H1 (cell line): ENCODE data around the gene KIAA1586. TPM values are rescaled to one million over a fixed set of nuclear protein-coding genes. Genes with fewer than 3 reads are reported as not detected.

Source experiments
- CREB1 ChIP-seq: IDR thresholded peaks from 2 replicates; pipeline ENCODE4 v1.6.1; 2012; ENCODE audit warnings: inconsistent platforms
- EP300 ChIP-seq, 2 experiments: IDR thresholded peaks; 1 replicate in 1 of 2; 2 replicates in 1 of 2; pipeline ENCODE4 v1.6.1; 2011 to 2012; ENCODE audit warnings: low read depth in 2 of 2, low read length in 2 of 2, mild to moderate bottlenecking in 2 of 2, borderline replicate concordance in 1 of 2, inconsistent platforms in 1 of 2, moderate library complexity in 1 of 2
- POLR2A ChIP-seq, 2 experiments: IDR thresholded peaks; 1 replicate in 1 of 2; 2 replicates in 1 of 2; pipeline ENCODE4 v1.6.1; 2011; ENCODE audit warnings: low read depth in 2 of 2, low read length in 2 of 2, mild to moderate bottlenecking in 2 of 2; ENCODE audit errors: control extremely low read depth in 1 of 2
- SP2 ChIP-seq: IDR thresholded peaks from 2 replicates; pipeline ENCODE4 v1.6.1; 2012; ENCODE audit warnings: mild to moderate bottlenecking, low read length, inconsistent platforms
- TAF1 ChIP-seq: IDR thresholded peaks from 2 replicates; pipeline ENCODE4 v1.6.1; 2011; ENCODE audit warnings: mild to moderate bottlenecking, low read depth, low read length
- polyA plus RNA-seq, 7 experiments: library from polyadenylated mRNA; depleted of rRNA in 3 of 7; stranded (reverse) in 5 of 7; unstranded in 2 of 7; fragments of >200 nt in 5 of 7; fragments of 200-250 nt in 2 of 7; gene quantifications; 1 replicate in 5 of 7; 2 replicates in 1 of 7; 4 replicates in 1 of 7; pipeline versions ENCODE4 v1.2.1 to v1.2.3, GENCODE V29; 2011 to 2013; ENCODE audit warnings: missing spikeins in 2 of 7, mixed read lengths in 2 of 7
- total RNA-seq: library from RNA; stranded (reverse); fragmentation: NEBNext Ultra II Directional; extraction: Animal tissue kit (Norgen Biotek cat#: 25700); gene quantifications from 2 replicates; pipeline ENCODE4 v1.2.1, GENCODE V29; 2021
- TF ChIP-seq, protein P1 (sequence below): IDR thresholded peaks from 2 replicates; pipeline ENCODE4 v1.6.1; 2012; ENCODE audit warnings: inconsistent platforms

The KIAA1586 gene
- total and polyA plus RNA-seq, 2 of the 8 experiments (the other 6 are each of a cell fraction or from before 2014, with no cell fraction given) = 2.1 to 24.4 TPM

DNA sequence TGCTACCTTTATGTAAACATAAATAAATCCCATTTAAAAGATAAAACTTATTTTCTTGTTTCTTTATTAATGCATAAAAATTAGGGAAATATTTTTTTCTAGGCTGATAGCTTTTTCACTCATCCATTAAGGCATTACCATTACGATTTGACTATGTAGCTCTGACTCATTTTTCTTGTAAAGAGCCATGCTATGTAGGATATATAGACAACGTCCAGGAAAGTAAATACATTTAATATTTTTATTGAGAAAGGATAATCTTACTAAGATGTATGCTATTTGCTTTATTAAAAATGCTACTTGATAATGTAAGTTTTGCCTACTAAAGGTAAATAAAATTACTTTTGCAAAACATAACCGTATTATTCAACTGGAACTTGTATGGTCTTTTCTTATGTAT is 19.2 kb upstream of the KIAA1586 start (continued):
- TF ChIP-seq TAF1 (no peak), EP300 (IDR thresholded peaks at IDR 0.05; ENCODE audit: borderline replicate concordance in 1 of 2, low read depth in 2 of 2, low read length in 2 of 2) (no peak), CREB1 (no peak), POLR2A (IDR thresholded peaks at IDR 0.05; ENCODE audit: control extremely low read depth in 1 of 2, low read depth in 2 of 2, low read length in 2 of 2) (no peak), SP2 (no peak)
- TF ChIP-seq, protein P1, sequence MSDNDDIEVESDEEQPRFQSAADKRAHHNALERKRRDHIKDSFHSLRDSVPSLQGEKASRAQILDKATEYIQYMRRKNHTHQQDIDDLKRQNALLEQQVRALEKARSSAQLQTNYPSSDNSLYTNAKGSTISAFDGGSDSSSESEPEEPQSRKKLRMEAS = no peak
